GM23338 (cell line): ENCODE measurements around the gene RIC3. TPM values are rescaled to one million over a fixed set of nuclear protein-coding genes. Genes with fewer than 3 reads are reported as not detected.

Experiments
- ATAC-seq: fragments of 200-7000 bp; cut with Tn5 transposase; 3 replicates; pipeline ENCODE4 v1.9.1; 2020
- DNase-seq: peaks from one replicate; pipeline ENCODE4 v3.0.0-alpha.2; 2015; ENCODE audit warnings: low spot score
- H2AFZ ChIP-seq: fragments of 200-600 bp; sonication (generic); 2 replicates; pipeline ENCODE4 v1.8.0; 2016; ENCODE audit warnings: antibody characterized with exemption, mild to moderate bottlenecking, moderate library complexity
- H3F3A ChIP-seq: fragments of 200-600 bp; sonication (generic); replicated peaks from 2 replicates; pipeline ENCODE4 v1.8.0; 2017; ENCODE audit warnings: antibody characterized with exemption, mixed run types, low read depth
- H3K27ac ChIP-seq: fragments of 200-600 bp; sonication (generic); 2 replicates; pipeline ENCODE4 v1.6.1; 2016; ENCODE audit warnings: low read depth
- H3K27me3 ChIP-seq: fragments of 200-600 bp; sonication (generic); 2 replicates; pipeline ENCODE4 v1.8.0; 2016; ENCODE audit warnings: mild to moderate bottlenecking, mixed run types, moderate library complexity; ENCODE audit not compliant: insufficient read depth
- H3K36me3 ChIP-seq: fragments of 200-600 bp; sonication (generic); 2 replicates; pipeline ENCODE4 v1.8.0; 2016; ENCODE audit warnings: mild to moderate bottlenecking; ENCODE audit not compliant: insufficient read depth
- H3K4me1 ChIP-seq: fragments of 200-600 bp; sonication (generic); 2 replicates; pipeline ENCODE4 v1.8.0; 2016; ENCODE audit warnings: mild to moderate bottlenecking, moderate library complexity; ENCODE audit not compliant: insufficient read depth
- H3K4me2 ChIP-seq: fragments of 200-600 bp; sonication (generic); 2 replicates; pipeline ENCODE4 v1.7.1; 2017; ENCODE audit warnings: mixed run types
- H3K4me3 ChIP-seq: fragments of 200-600 bp; sonication (generic); 2 replicates; pipeline ENCODE4 v1.6.1; 2016; ENCODE audit warnings: mixed run types
- H3K79me2 ChIP-seq: fragments of 200-600 bp; sonication (generic); replicated peaks from 2 replicates; pipeline ENCODE4 v1.8.0; 2017; ENCODE audit warnings: mild to moderate bottlenecking; ENCODE audit not compliant: insufficient read depth
- H3K9me2 ChIP-seq: fragments of 200-600 bp; sonication (generic); 2 replicates; pipeline ENCODE4 v1.8.0; 2017; ENCODE audit not compliant: insufficient read depth
- H4K20me1 ChIP-seq: fragments of 200-600 bp; sonication (generic); replicated peaks from 2 replicates; pipeline ENCODE4 v1.8.0; 2017; ENCODE audit warnings: mild to moderate bottlenecking; ENCODE audit not compliant: insufficient read depth
- H3K27ac Mint-ChIP-seq: 2 replicates; pipeline ENCODE4 v1.8.0; 2020; ENCODE audit warnings: inconsistent platforms, mild to moderate bottlenecking, moderate library complexity, mixed read lengths
- H3K27me3 Mint-ChIP-seq: 3 replicates; pipeline ENCODE4 v1.8.0; 2022; ENCODE audit warnings: low read depth, mild to moderate bottlenecking, moderate library complexity, mixed read lengths, inconsistent platforms; ENCODE audit not compliant: insufficient read depth, poor library complexity
- H3K36me3 Mint-ChIP-seq: 3 replicates; pipeline ENCODE4 v1.8.0; 2021; ENCODE audit warnings: low read depth, mild to moderate bottlenecking, inconsistent platforms, moderate library complexity, mixed read lengths
- H3K4me1 Mint-ChIP-seq: 3 replicates; pipeline ENCODE4 v1.8.0; 2020; ENCODE audit warnings: mild to moderate bottlenecking, inconsistent platforms, mixed read lengths
- H3K4me3 Mint-ChIP-seq: 3 replicates; pipeline ENCODE4 v1.8.0; 2021; ENCODE audit warnings: moderate library complexity, mild to moderate bottlenecking, inconsistent platforms, mixed read lengths
- H3K9me3 Mint-ChIP-seq: 3 replicates; pipeline ENCODE4 v1.8.0; 2020; ENCODE audit warnings: moderate library complexity, mild to moderate bottlenecking, inconsistent platforms, mixed read lengths
- EZH2 ChIP-seq: fragments of 200-600 bp; sonication (generic); IDR thresholded peaks from one replicate; pipeline ENCODE4 v1.8.0; 2017; ENCODE audit warnings: antibody characterized with exemption, mild to moderate bottlenecking, low read depth; ENCODE audit not compliant: unreplicated experiment
- EZH2phosphoT487 ChIP-seq: fragments of 200-600 bp; sonication (generic); IDR thresholded peaks from one replicate; pipeline ENCODE4 v1.8.1; 2018; ENCODE audit warnings: antibody characterized with exemption; ENCODE audit not compliant: unreplicated experiment
- POLR2AphosphoS5 ChIP-seq: IDR thresholded peaks from 2 replicates; pipeline ENCODE4 v1.6.1; 2016; ENCODE audit warnings: antibody characterized with exemption, low read depth
- REST ChIP-seq: IDR thresholded peaks from one replicate; pipeline ENCODE4 v1.6.1; 2018; ENCODE audit warnings: antibody characterized with exemption; ENCODE audit not compliant: unreplicated experiment
- ZNF114 ChIP-seq: fragments of 250-450 bp; sonication (Bioruptor Pico); IDR thresholded peaks from 2 replicates; pipeline ENCODE4 v1.5.0; 2020; ENCODE audit warnings: mild to moderate bottlenecking, moderate library complexity
- ZNF331 ChIP-seq: fragments of 250-450 bp; sonication (Bioruptor Pico); IDR thresholded peaks from 2 replicates; pipeline ENCODE4 v1.5.0; 2020; ENCODE audit warnings: low read depth, mild to moderate bottlenecking, moderate library complexity
- ZNF462 ChIP-seq: fragments of 250-450 bp; sonication (Bioruptor Pico); IDR thresholded peaks from 2 replicates; pipeline ENCODE4 v1.5.0; 2020; ENCODE audit warnings: mild to moderate bottlenecking, moderate library complexity
- polyA plus RNA-seq: library from polyadenylated mRNA; unstranded; fragments of >200 nt; fragmentation: Nextera tagmentation; extraction: Ambion mirVana; gene quantifications from 2 replicates; pipeline ENCODE4 v1.2.1, GENCODE V29; 2016
- total RNA-seq: library from RNA; depleted of rRNA; stranded (reverse); fragments of >200 nt; shearing (Covaris generic); gene quantifications from 2 replicates; pipeline ENCODE4 v1.2.3, GENCODE V29; 2014
- TF ChIP-seq, protein P1 (sequence below): IDR thresholded peaks from 2 replicates; pipeline ENCODE4 v1.6.1; 2016; ENCODE audit warnings: antibody characterized with exemption
- TF ChIP-seq, protein P2 (sequence below), 2 experiments: fragments of 200-600 bp in 1 of 2; sonication (generic) in 1 of 2; conservative IDR thresholded peaks; 2 replicates each; pipeline versions ENCODE4 v1.5.1 to v1.6.1; 2016 to 2017; ENCODE audit warnings: antibody characterized with exemption in 2 of 2, low read depth in 2 of 2, mild to moderate bottlenecking in 2 of 2, moderate library complexity in 1 of 2

The RIC3 gene
- total and polyA plus RNA-seq, 2 experiments from 2014 or later: 17.8 to 21.3 TPM

GRCh38 chr11:8097062-8097461 lies 71.8 kb downstream of the RIC3 start (continued):
- TF ChIP-seq REST (no peak), EZH2 (no peak), EZH2phosphoT487 (no peak), POLR2AphosphoS5 (no peak), ZNF331 (CRISPR knock-in tag) (no peak)
- TF ChIP-seq, protein P1, sequence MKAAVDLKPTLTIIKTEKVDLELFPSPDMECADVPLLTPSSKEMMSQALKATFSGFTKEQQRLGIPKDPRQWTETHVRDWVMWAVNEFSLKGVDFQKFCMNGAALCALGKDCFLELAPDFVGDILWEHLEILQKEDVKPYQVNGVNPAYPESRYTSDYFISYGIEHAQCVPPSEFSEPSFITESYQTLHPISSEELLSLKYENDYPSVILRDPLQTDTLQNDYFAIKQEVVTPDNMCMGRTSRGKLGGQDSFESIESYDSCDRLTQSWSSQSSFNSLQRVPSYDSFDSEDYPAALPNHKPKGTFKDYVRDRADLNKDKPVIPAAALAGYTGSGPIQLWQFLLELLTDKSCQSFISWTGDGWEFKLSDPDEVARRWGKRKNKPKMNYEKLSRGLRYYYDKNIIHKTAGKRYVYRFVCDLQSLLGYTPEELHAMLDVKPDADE: no peak
- TF ChIP-seq, protein P2, sequence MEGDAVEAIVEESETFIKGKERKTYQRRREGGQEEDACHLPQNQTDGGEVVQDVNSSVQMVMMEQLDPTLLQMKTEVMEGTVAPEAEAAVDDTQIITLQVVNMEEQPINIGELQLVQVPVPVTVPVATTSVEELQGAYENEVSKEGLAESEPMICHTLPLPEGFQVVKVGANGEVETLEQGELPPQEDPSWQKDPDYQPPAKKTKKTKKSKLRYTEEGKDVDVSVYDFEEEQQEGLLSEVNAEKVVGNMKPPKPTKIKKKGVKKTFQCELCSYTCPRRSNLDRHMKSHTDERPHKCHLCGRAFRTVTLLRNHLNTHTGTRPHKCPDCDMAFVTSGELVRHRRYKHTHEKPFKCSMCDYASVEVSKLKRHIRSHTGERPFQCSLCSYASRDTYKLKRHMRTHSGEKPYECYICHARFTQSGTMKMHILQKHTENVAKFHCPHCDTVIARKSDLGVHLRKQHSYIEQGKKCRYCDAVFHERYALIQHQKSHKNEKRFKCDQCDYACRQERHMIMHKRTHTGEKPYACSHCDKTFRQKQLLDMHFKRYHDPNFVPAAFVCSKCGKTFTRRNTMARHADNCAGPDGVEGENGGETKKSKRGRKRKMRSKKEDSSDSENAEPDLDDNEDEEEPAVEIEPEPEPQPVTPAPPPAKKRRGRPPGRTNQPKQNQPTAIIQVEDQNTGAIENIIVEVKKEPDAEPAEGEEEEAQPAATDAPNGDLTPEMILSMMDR (conservative IDR thresholded peaks at IDR 0.05; ENCODE audit: low read depth in 2 of 2): no peak

- ATAC-seq (no peak), DNase-seq (no peak)
- Histone ChIP-seq H3K36me3 (peaks cover 10% of the 10 kb centered on the region), H3K79me2 (no peaks in the 10 kb centered on the region), H3K4me2 (no peak overlapping the region), H4K20me1 (no peaks in the 10 kb centered on the region; the same call in 1 of the 2 replicates), H3K4me1 (no peaks in the 10 kb centered on the region), H3F3A (no peaks in the 10 kb centered on the region), H3K27ac (no peak overlapping the region), H2AFZ (no peak overlapping the region), H3K27me3 (no peaks in the 10 kb centered on the region), H3K9me2 (no peaks in the 10 kb centered on the region), H3K4me3 (no peak overlapping the region)
- Mint-ChIP-seq H3K4me3 (no peak overlapping the region), H3K4me1 (no peaks in the 10 kb centered on the region), H3K36me3 (peaks cover 35% of the 10 kb centered on the region), H3K9me3 (no peaks in the 10 kb centered on the region), H3K27me3 (peaks cover 7% of the 10 kb centered on the region), H3K27ac (no peak overlapping the region)
- TF ChIP-seq ZNF114 (CRISPR knock-in tag): no peak
- TF ChIP-seq, protein P2 (conservative IDR thresholded peaks at IDR 0.05; ENCODE audit: low read depth in 2 of 2): no peak
- no peak for TF ChIP-seq ZNF462 (CRISPR knock-in tag)
Observed at GRCh38 chr11:8096575-8096974, 72.2 kb downstream of the RIC3 start.
